Coronary artery (tissue), 2 donors: Measurements from ENCODE around the gene SIGLEC10.
A peak's percentile ranks its signal among the peaks of the same experiment; 100 is the strongest.

ENCODE experiments used
- DNase-seq: peaks from one replicate; pipeline ENCODE4 v3.0.0-alpha.2; 2017; ENCODE audit warnings: low spot score
- H3K27ac ChIP-seq, 2 donors: fragments of 200-600 bp; sonication (generic); one replicate each; pipeline ENCODE4 v1.5.1; 2016 to 2019
- H3K4me3 ChIP-seq: fragments of 200-600 bp; sonication (generic); 2 replicates; pipeline ENCODE4 v1.5.1; 2016; ENCODE audit warnings: mild to moderate bottlenecking, moderate library complexity
- TF ChIP-seq, protein P1 (sequence below): fragments of 200-600 bp; sonication (generic); IDR thresholded peaks from one replicate; pipeline ENCODE4 v1.5.1; 2019; ENCODE audit warnings: antibody characterized with exemption

SIGLEC10 gene

DNA sequence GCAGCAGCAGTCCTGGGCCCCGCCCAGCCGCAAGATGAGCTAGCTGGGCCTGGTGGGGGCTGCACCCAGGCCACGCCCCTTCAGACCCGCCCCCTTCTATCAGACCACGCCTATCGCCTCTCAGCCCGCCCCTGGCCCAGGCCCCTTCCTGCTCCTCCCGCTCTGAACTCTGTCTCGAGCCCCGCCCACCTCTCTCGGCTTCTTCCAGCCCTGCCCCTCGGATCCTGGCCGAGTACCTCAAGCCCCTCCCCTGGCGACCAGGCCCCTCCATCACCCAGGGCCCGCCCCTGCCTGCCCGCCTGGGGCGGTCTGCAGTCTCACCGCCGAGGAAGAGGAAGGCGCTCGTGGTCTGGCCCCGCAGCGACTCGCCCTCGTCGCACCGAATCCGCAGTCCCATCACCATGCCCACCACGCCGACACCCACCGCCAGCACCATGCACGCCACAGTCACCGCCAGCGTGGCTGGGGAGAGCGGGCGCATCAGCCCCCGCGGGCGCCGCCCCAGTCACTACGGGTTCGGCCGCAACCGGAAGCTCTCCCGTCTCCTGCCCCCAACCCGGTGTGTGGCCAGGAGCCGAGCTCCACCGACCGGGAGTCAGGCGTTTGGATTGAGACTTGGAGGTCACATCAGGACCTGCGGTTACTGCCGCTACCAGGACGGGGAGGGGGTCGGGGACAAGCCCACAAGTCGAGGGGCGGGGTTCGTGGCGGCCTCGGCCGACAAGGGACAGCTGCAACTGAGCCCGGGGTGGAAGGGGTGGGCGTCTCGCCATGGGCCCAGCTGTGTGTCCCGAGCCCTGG, 49.7 kb downstream of the SIGLEC10 start:
- DNase-seq, result peak; percentile 100
- TF ChIP-seq, protein P1, sequence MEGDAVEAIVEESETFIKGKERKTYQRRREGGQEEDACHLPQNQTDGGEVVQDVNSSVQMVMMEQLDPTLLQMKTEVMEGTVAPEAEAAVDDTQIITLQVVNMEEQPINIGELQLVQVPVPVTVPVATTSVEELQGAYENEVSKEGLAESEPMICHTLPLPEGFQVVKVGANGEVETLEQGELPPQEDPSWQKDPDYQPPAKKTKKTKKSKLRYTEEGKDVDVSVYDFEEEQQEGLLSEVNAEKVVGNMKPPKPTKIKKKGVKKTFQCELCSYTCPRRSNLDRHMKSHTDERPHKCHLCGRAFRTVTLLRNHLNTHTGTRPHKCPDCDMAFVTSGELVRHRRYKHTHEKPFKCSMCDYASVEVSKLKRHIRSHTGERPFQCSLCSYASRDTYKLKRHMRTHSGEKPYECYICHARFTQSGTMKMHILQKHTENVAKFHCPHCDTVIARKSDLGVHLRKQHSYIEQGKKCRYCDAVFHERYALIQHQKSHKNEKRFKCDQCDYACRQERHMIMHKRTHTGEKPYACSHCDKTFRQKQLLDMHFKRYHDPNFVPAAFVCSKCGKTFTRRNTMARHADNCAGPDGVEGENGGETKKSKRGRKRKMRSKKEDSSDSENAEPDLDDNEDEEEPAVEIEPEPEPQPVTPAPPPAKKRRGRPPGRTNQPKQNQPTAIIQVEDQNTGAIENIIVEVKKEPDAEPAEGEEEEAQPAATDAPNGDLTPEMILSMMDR, result no peak
- peak overlapping the region; percentile 95 to 100 for H3K27ac ChIP-seq
- H3K4me3 ChIP-seq, result peak overlapping the region; percentile 84

GRCh38 chr19:51367255-51367564, 50.2 kb downstream of the SIGLEC10 start:
- DNase-seq, result no peak
- Histone ChIP-seq H3K4me3 (peak overlapping the region; percentile 84), H3K27ac (peak overlapping the region; percentile 95 to 100)
- TF ChIP-seq, protein P1, result no peak

- Histone ChIP-seq H3K4me3 (peak overlapping the region; percentile 84), H3K27ac (peak overlapping the region; percentile 95 to 100)
- TF ChIP-seq, protein P1, result no peak
- DNase-seq, result peak; percentile 100
Observed at GRCh38 chr19:51366389-51367254, 50.8 kb downstream of the SIGLEC10 start.

GRCh38 chr19:51365965-51366388, 51.5 kb downstream of the SIGLEC10 start, which contains the start of gene ETFB:
Gene ETFB (minus strand): TSS chr19:51366388. CDS start chr19:51366326, 62 bp downstream.
- TF ChIP-seq, protein P1, result no peak
- Histone ChIP-seq H3K27ac (peak within 1 kb of the TSS; percentile 95 to 100), H3K4me3 (peak within 1 kb of the TSS; percentile 84)
- no peak for DNase-seq

DNA sequence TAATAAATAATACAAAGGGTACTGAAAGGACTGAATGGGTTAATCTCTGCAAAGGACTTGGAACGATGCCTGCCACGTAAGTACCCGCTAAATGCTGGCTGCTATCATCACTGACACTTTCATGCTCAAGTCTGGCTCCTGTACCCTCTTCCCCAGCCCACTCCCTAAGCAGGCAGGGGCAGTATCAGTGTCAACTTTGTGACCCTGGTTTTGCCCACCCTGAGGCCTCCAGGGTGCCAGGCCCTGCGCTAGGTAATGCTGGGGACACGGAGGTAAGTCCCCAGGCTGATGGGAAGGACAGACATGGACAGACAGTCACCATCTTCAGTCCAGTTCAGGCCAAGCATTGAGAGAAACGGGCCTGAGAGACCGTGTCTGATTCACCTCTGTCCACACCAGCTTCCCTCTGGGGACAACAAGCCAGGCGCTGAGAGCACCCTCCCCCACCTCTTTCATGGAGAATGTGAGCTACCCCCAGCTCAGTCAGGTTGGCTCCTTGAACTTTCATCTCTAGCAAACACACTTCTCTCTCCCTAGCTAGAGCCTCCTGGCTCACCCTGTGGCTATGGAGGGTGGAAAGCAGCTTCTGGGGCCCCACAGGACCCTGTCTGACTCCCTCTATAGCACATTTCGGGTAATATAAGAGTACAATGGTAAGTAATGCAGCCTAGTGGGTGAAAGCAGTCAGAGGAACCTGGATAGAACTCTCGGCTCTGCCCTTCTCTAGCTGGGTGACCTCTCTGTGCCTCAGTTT, 52.1 kb downstream of the SIGLEC10 start:
- DNase-seq, result no peak
- Histone ChIP-seq H3K4me3 (peak overlapping the region; percentile 84), H3K27ac (peak overlapping the region; percentile 95 to 100)
- TF ChIP-seq, protein P1, result no peak

GRCh38 chr19:51364200-51365106, 53.0 kb downstream of the SIGLEC10 start:
- Histone ChIP-seq H3K4me3 (no peak overlapping the region), H3K27ac (peak overlapping the region in 1 of 2 donors; percentile 80)
- DNase-seq, result no peak
- TF ChIP-seq, protein P1, result no peak
